Endothelial cell of umbilical vein (primary cell): Measurements from ENCODE around the gene CLTCL1. TPM values are rescaled to one million over a fixed set of nuclear protein-coding genes. Genes with fewer than 3 reads are reported as not detected.

Source experiments
- BruUV-seq: library from RNA; stranded (reverse); fragments of 400-500 nt; replicated peaks from 2 replicates; lab custom pipeline; 2021; lab: Mats Ljungman, UMichigan
- CTCF ChIA-PET: fragments of 300-600, 350-600 bp; sonication (Branson Sonifier 250); formaldehyde crosslinking; loops from one replicate; lab custom pipeline; 2021; ENCODE audit warnings: antibody characterized with exemption, inconsistent platforms; lab: Charles Lee
- POLR2A ChIA-PET: fragments of 300-600, 350-600 bp; sonication (Branson Sonifier 250); formaldehyde crosslinking; loops from one replicate; lab custom pipeline; 2021; ENCODE audit warnings: antibody characterized with exemption, inconsistent platforms; lab: Charles Lee
- DNase-seq: peaks from one replicate; pipeline ENCODE4 v3.0.0-alpha.2; 2011; ENCODE audit warnings: low read depth, low spot score
- FAIRE-seq: peaks from 2 replicates; lab custom pipeline; 2011; peaks lifted over from hg19 to GRCh38; lab: Jason Lieb, UNC
- H2AFZ ChIP-seq: 2 replicates; pipeline ENCODE4 v1.6.0; 2012; ENCODE audit warnings: low read depth, low read length, control low read depth, inconsistent platforms
- H3K27ac ChIP-seq: 2 replicates; pipeline ENCODE4 v1.5.1; 2011; ENCODE audit warnings: low read depth, mild to moderate bottlenecking, control low read depth, low read length, moderate library complexity; ENCODE audit not compliant: insufficient read depth
- H3K27me3 ChIP-seq, 2 experiments: 2 replicates each; pipeline versions ENCODE4 v1.6.0 to v1.6.1; 2011; ENCODE audit warnings: low read length in 2 of 2, mixed read lengths in 1 of 2; ENCODE audit not compliant: control insufficient read depth in 2 of 2, insufficient read depth in 2 of 2
- H3K36me3 ChIP-seq, 2 experiments: 2 replicates in 1 of 2; 3 replicates in 1 of 2; pipeline ENCODE4 v1.5.1; 2011; ENCODE audit warnings: low read length in 2 of 2, mild to moderate bottlenecking in 1 of 2, moderate library complexity in 1 of 2; ENCODE audit not compliant: control insufficient read depth in 2 of 2, insufficient read depth in 2 of 2; ENCODE audit errors: extremely low read depth in 1 of 2
- H3K4me1 ChIP-seq: 3 replicates; pipeline ENCODE4 v1.5.1; 2011; ENCODE audit warnings: mild to moderate bottlenecking, low read length; ENCODE audit not compliant: control insufficient read depth, insufficient read depth; ENCODE audit errors: extremely low read depth
- H3K4me2 ChIP-seq: 2 replicates; pipeline ENCODE4 v1.6.1; 2011; ENCODE audit warnings: low read length, control low read depth, mixed read lengths; ENCODE audit not compliant: insufficient read depth
- H3K4me3 ChIP-seq, 3 experiments: fragments of 200-600 bp in 1 of 3; sonication (generic), shearing (Covaris generic) in 1 of 3; replicated peaks in 1 of 3; 2 replicates each; pipeline ENCODE4 v1.5.1; 2011 to 2016; ENCODE audit warnings: control low read depth in 3 of 3, low read length in 3 of 3, mild to moderate bottlenecking in 2 of 3, inconsistent platforms in 1 of 3, low read depth in 1 of 3, moderate library complexity in 1 of 3; ENCODE audit not compliant: insufficient read depth in 1 of 3
- H3K79me2 ChIP-seq: 2 replicates; pipeline ENCODE4 v1.6.0; 2012; ENCODE audit warnings: low read length, inconsistent platforms; ENCODE audit not compliant: control insufficient read depth, insufficient read depth
- H3K9ac ChIP-seq: replicated peaks from 2 replicates; pipeline ENCODE3; 2011; ENCODE audit warnings: low read length, control low read depth; ENCODE audit not compliant: insufficient read depth; ENCODE audit errors: extremely low read depth
- H3K9me1 ChIP-seq: replicated peaks from 3 replicates; pipeline ENCODE4 v1.6.0; 2011; ENCODE audit warnings: mild to moderate bottlenecking, low read length; ENCODE audit not compliant: control insufficient read depth, insufficient read depth; ENCODE audit errors: extremely low read depth
- H3K9me3 ChIP-seq: replicated peaks from 2 replicates; pipeline ENCODE4 v1.5.1; 2012; ENCODE audit warnings: low read length, inconsistent platforms; ENCODE audit not compliant: control insufficient read depth, insufficient read depth
- H4K20me1 ChIP-seq: replicated peaks from 2 replicates; pipeline ENCODE3; 2011; ENCODE audit warnings: mild to moderate bottlenecking, low read length; ENCODE audit not compliant: control insufficient read depth, insufficient read depth; ENCODE audit errors: extremely low read depth
- CTCF ChIP-seq, 2 donors: IDR thresholded peaks; 1 replicate in 1 of 2; 2 replicates in 1 of 2; pipeline ENCODE4 v1.5.1; 2011; ENCODE audit warnings: low read length in 2 of 2, mild to moderate bottlenecking in 2 of 2, moderate library complexity in 2 of 2, control low read depth in 1 of 2, inconsistent platforms in 1 of 2, low read depth in 1 of 2; ENCODE audit not compliant: insufficient read depth in 1 of 2; ENCODE audit errors: extremely low read depth in 1 of 2
- EZH2 ChIP-seq: IDR thresholded peaks from 2 replicates; pipeline ENCODE4 v1.6.1; 2012; ENCODE audit warnings: borderline replicate concordance, low read depth, mild to moderate bottlenecking, moderate library complexity, low read length, inconsistent platforms; ENCODE audit not compliant: severe bottlenecking
- FOS ChIP-seq: IDR thresholded peaks from 2 replicates; pipeline ENCODE4 v1.6.1; 2011; ENCODE audit warnings: mild to moderate bottlenecking, low read length, moderate library complexity, borderline replicate concordance; ENCODE audit not compliant: insufficient read depth
- GATA2 ChIP-seq: IDR thresholded peaks from 2 replicates; pipeline ENCODE4 v1.7.0; 2011; ENCODE audit warnings: low read depth, mild to moderate bottlenecking, moderate library complexity, mixed read lengths, low read length; ENCODE audit not compliant: insufficient read length, insufficient read depth
- JUN ChIP-seq: IDR thresholded peaks from 2 replicates; pipeline ENCODE4 v1.6.1; 2011; ENCODE audit warnings: borderline replicate concordance, low read depth; ENCODE audit not compliant: insufficient read length, insufficient read depth
- MYC ChIP-seq: IDR thresholded peaks from one replicate; pipeline ENCODE4 v1.6.1; 2011; ENCODE audit warnings: mild to moderate bottlenecking, low read depth, low read length
- POLR2A ChIP-seq: IDR thresholded peaks from 2 replicates; pipeline ENCODE4 v1.6.1; 2012; ENCODE audit warnings: low read depth, mild to moderate bottlenecking, control low read depth, low read length
- dilution Hi-C: fragments of 300-500 bp; cut with MboI; formaldehyde crosslinking; loops from one replicate; pipeline ENCODE4 v1.15.0; 2019; ENCODE audit warnings: low sequenced_read_pairs; ENCODE audit not compliant: extremely low pct_ligation_motif_present
- intact Hi-C: fragments of 100-400 bp; cut with micrococcal nuclease; formaldehyde crosslinking; loops from one replicate; pipeline ENCODE4 v1.10.0; 2022
- polyA plus RNA-seq, 4 experiments: library from polyadenylated mRNA; depleted of rRNA in 3 of 4; stranded (reverse) in 3 of 4; unstranded in 1 of 4; fragments of >200 nt; gene quantifications; 2 replicates each; pipeline versions ENCODE4 v1.2.1 to v1.2.3, GENCODE V29; 2011 to 2012; ENCODE audit warnings: missing spikeins in 1 of 4
- total RNA-seq: library from RNA; stranded (reverse); gene quantifications from 2 replicates; pipeline ENCODE4 v1.2.3, GENCODE V29; 2021
- TF ChIP-seq, protein P1 (sequence below): IDR thresholded peaks from 2 replicates; pipeline ENCODE4 v1.6.1; 2011; ENCODE audit not compliant: insufficient read depth, insufficient read length

Gene CLTCL1
- total and polyA plus RNA-seq, 2 donors (not counting 3 experiments of a cell fraction or from before 2014, with no cell fraction given), result 5.0 to 6.2 TPM

- no peaks in the 10 kb centered on the region for H3K4me1 ChIP-seq
- TF ChIP-seq GATA2 (no peak), FOS (no peak), CTCF (IDR thresholded peaks at IDR 0.05; ENCODE audit: extremely low read depth in 1 of 2, insufficient read depth in 1 of 2, low read depth in 1 of 2, low read length in 2 of 2) (no peak), JUN (no peak), MYC (no peak), POLR2A (no peak), EZH2 (no peak)
- TF ChIP-seq, protein P1, sequence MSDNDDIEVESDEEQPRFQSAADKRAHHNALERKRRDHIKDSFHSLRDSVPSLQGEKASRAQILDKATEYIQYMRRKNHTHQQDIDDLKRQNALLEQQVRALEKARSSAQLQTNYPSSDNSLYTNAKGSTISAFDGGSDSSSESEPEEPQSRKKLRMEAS, result no peak
- FAIRE-seq, result no peak
- no peak overlapping the region for H3K4me2 ChIP-seq
- no TSS peak for BruUV-seq
- H3K27ac ChIP-seq, result no peak overlapping the region
- ChIA-PET CTCF (no interaction called here), POLR2A (no interaction called here)
- H3K4me3 ChIP-seq, result no peak overlapping the region
- no peak overlapping the region for H2AFZ ChIP-seq
- H3K27me3 ChIP-seq, result no peaks in the 10 kb centered on the region
- dilution Hi-C loops (no loop called here), intact Hi-C loops (no loop called here)
- no peaks in the 10 kb centered on the region for H4K20me1 ChIP-seq
- H3K36me3 ChIP-seq, result no peaks in the 10 kb centered on the region
- no peak for DNase-seq
- no peaks in the 10 kb centered on the region for H3K79me2 ChIP-seq
- H3K9ac ChIP-seq, result no peak overlapping the region
- H3K9me1 ChIP-seq, result no peaks in the 10 kb centered on the region
- H3K9me3 ChIP-seq, result no peaks in the 10 kb centered on the region
Measured at GRCh38 chr22:19196841-19197612, 94.5 kb downstream of the CLTCL1 start.
